K562 (cell line): ENCODE data around the gene NKG7. TPM values are rescaled to one million over a fixed set of nuclear protein-coding genes. Genes with fewer than 3 reads are reported as not detected.

ENCODE experiments used
- ATAC-seq: fragments of 200-7000 bp; cut with Tn5 transposase; 3 replicates; pipeline ENCODE4 v1.9.1; 2020; ENCODE audit warnings: moderate library complexity
- BruUV-seq: library from RNA; stranded (reverse); fragments of 400-500 nt; replicated peaks from 2 replicates; lab custom pipeline; 2021; lab: Mats Ljungman, UMichigan
- CTCF ChIA-PET: fragments of 300-600 bp; formaldehyde crosslinking; extraction: SDS; loops from one replicate; lab custom pipeline; 2021; ENCODE audit warnings: low intra/inter-chr PET ratio; lab: Yijun Ruan, JAX
- POLR2A ChIA-PET: fragments of 300-600, 350-650 bp; sonication (Branson Sonifier 250); formaldehyde crosslinking; extraction: SDS; loops from one replicate; lab custom pipeline; 2021; ENCODE audit warnings: antibody characterized with exemption, inconsistent platforms; lab: Yijun Ruan, JAX
- DNase-seq, 4 experiments: peaks; one replicate each; pipeline versions ENCODE4 v3.0.0 to v3.0.0-alpha.2; 2011 to 2018; ENCODE audit warnings: low spot score in 3 of 4, mixed read lengths in 3 of 4; ENCODE audit errors: extremely low read depth in 1 of 4
- FAIRE-seq: peaks from 2 replicates; lab custom pipeline; 2011; peaks lifted over from hg19 to GRCh38; lab: Jason Lieb, UNC
- H2AFZ ChIP-seq: 2 replicates; pipeline ENCODE4 v1.6.0; 2011; ENCODE audit warnings: low read depth, low read length, control low read depth, inconsistent platforms
- H3K27ac ChIP-seq: fragments of 200-600 bp; 3 replicates; pipeline ENCODE4 v1.8.0; 2011; ENCODE audit warnings: low read depth, mild to moderate bottlenecking, control low read depth, inconsistent platforms, low read length, moderate library complexity, mixed read lengths; ENCODE audit errors: extremely low read depth
- H3K27me3 ChIP-seq, 2 experiments: fragments of 300-600 bp in 1 of 2; 2 replicates in 1 of 2; 3 replicates in 1 of 2; pipeline versions ENCODE4 v1.6.0 to v1.8.0; 2011; ENCODE audit warnings: inconsistent platforms in 2 of 2, low read length in 2 of 2, mild to moderate bottlenecking in 1 of 2, mixed read lengths in 1 of 2, moderate library complexity in 1 of 2; ENCODE audit not compliant: control insufficient read depth in 2 of 2, insufficient read depth in 2 of 2
- H3K36me3 ChIP-seq: fragments of 300-600 bp; 3 replicates; pipeline ENCODE4 v1.8.0; 2011; ENCODE audit warnings: mild to moderate bottlenecking, low read length, inconsistent platforms; ENCODE audit not compliant: control insufficient read depth, insufficient read depth
- H3K4me1 ChIP-seq, 2 experiments: fragments of 200-600 bp in 1 of 2; replicated peaks in 1 of 2; 2 replicates in 1 of 2; 3 replicates in 1 of 2; pipeline versions ENCODE4 v1.5.1 to v1.8.0; 2011; ENCODE audit warnings: inconsistent platforms in 2 of 2, low read length in 2 of 2, mild to moderate bottlenecking in 1 of 2, mixed read lengths in 1 of 2, moderate library complexity in 1 of 2; ENCODE audit not compliant: control insufficient read depth in 2 of 2, insufficient read depth in 2 of 2
- H3K4me2 ChIP-seq: 2 replicates; pipeline ENCODE4 v1.6.1; 2011; ENCODE audit warnings: low read length, control low read depth, inconsistent platforms, mixed read lengths; ENCODE audit not compliant: insufficient read depth
- H3K4me3 ChIP-seq: fragments of 200-600 bp; sonication (generic), shearing (Covaris generic); 2 replicates; pipeline ENCODE4 v1.5.1; 2016; ENCODE audit warnings: control low read depth, inconsistent platforms
- H3K79me2 ChIP-seq: fragments of 200-600 bp; 3 replicates; pipeline ENCODE4 v1.8.0; 2011; ENCODE audit warnings: low read length, inconsistent platforms; ENCODE audit not compliant: control insufficient read depth, insufficient read depth
- H3K9ac ChIP-seq, 2 experiments: 2 replicates each; pipeline versions ENCODE4 v1.6.0 to v1.6.1; 2011; ENCODE audit warnings: low read depth in 2 of 2, low read length in 2 of 2, control low read depth in 1 of 2, inconsistent platforms in 1 of 2, mild to moderate bottlenecking in 1 of 2, mixed read lengths in 1 of 2; ENCODE audit not compliant: insufficient read depth in 1 of 2
- H3K9me1 ChIP-seq: one replicate; pipeline ENCODE4 v1.6.0; 2011; ENCODE audit warnings: inconsistent platforms, mild to moderate bottlenecking, low read length, moderate library complexity; ENCODE audit not compliant: control insufficient read depth, insufficient read depth
- H3K9me3 ChIP-seq: replicated peaks from 2 replicates; pipeline ENCODE4 v1.5.1; 2011; ENCODE audit warnings: low read depth, low read length, inconsistent platforms; ENCODE audit not compliant: control insufficient read depth, insufficient read depth
- H4K20me1 ChIP-seq: replicated peaks from 2 replicates; pipeline ENCODE4 v1.6.1; 2011; ENCODE audit warnings: low read length, inconsistent platforms, mixed read lengths; ENCODE audit not compliant: control insufficient read depth, insufficient read depth
- CEBPG ChIP-seq, 3 experiments: fragments of 200-800 bp in 1 of 3; sonication (Bioruptor generic) in 1 of 3; sonication (generic) in 1 of 3; formaldehyde crosslinking in 1 of 3; IDR thresholded peaks in 2 of 3; conservative IDR thresholded peaks in 1 of 3; 2 replicates each; pipeline versions ENCODE4 v1.6.1 to v1.8.0; 2016 to 2022; ENCODE audit warnings: missing compliant biosample characterization in 2 of 3, missing genetic modification characterization in 2 of 3, mild to moderate bottlenecking in 1 of 3, missing genetic modification reagents in 1 of 3
- FOS ChIP-seq: IDR thresholded peaks from 3 replicates; pipeline ENCODE4 v1.6.1; 2011; ENCODE audit not compliant: insufficient read length; ENCODE audit errors: extremely low read depth
- FOXA3 ChIP-seq, 2 experiments: fragments of 450-650 bp in 1 of 2; sonication (generic) in 1 of 2; formaldehyde crosslinking; IDR thresholded peaks in 1 of 2; conservative IDR thresholded peaks in 1 of 2; 2 replicates each; pipeline versions ENCODE4 v1.4.0 to v1.8.0; 2020 to 2022; ENCODE audit warnings: mild to moderate bottlenecking in 2 of 2, missing genetic modification reagents in 1 of 2
- HNRNPUL1 ChIP-seq: fragments of 200-400 bp; formaldehyde crosslinking; IDR thresholded peaks from 2 replicates; pipeline ENCODE4 v1.6.1; 2017; ENCODE audit warnings: low read length
- NFYB ChIP-seq: IDR thresholded peaks from 2 replicates; pipeline ENCODE4 v1.6.1; 2011; ENCODE audit warnings: mild to moderate bottlenecking, moderate library complexity; ENCODE audit not compliant: insufficient read length; ENCODE audit errors: extremely low read depth
- PKNOX1 ChIP-seq: fragments of 450-650 bp; IDR thresholded peaks from 2 replicates; pipeline ENCODE4 v1.6.1; 2016
- RAD51 ChIP-seq: fragments of 450-650 bp; IDR thresholded peaks from 2 replicates; pipeline ENCODE4 v1.7.1; 2016; ENCODE audit warnings: low read depth, mild to moderate bottlenecking, borderline replicate concordance
- USF1 ChIP-seq: sonication (generic); formaldehyde crosslinking; IDR thresholded peaks from 2 replicates; pipeline ENCODE4 v1.9.0; 2022; ENCODE audit warnings: mild to moderate bottlenecking, missing genetic modification reagents
- WGBS: fragments of 100-300 bp; shearing (Covaris generic); methylation state at CpG from one replicate; pipeline ENCODE4 v1.1.6; 2016; ENCODE audit warnings: low coverage, mixed read lengths; ENCODE audit not compliant: insufficient coverage; ENCODE audit errors: missing lambda C conversion rate; 5-methylcytosine and 5-hydroxymethylcytosine counted together
- in situ Hi-C: fragments of 300-500 bp; cut with MboI; formaldehyde crosslinking; loops from 4 replicates; pipeline ENCODE4 v1.15.0; 2018; ENCODE audit warnings: inconsistent platforms, mixed read lengths
- intact Hi-C: fragments of 100-400 bp; cut with micrococcal nuclease; formaldehyde crosslinking; loops from 2 replicates; pipeline ENCODE4 v1.14.2; 2022
- polyA plus RNA-seq, 8 experiments: library from polyadenylated mRNA; depleted of rRNA in 4 of 8; stranded (reverse) in 5 of 8; unstranded in 3 of 8; fragments of >200 nt; fragmentation: Nextera tagmentation in 2 of 8; fragmentation: Illumina TruSeq in 1 of 8; extraction: Ambion mirVana in 2 of 8; extraction: Trizol in 1 of 8; gene quantifications; 2 replicates each; pipeline versions ENCODE4 v1.2.1 to v1.2.3, GENCODE V29; 2011 to 2014; ENCODE audit warnings: inconsistent platforms in 1 of 8, missing spikeins in 1 of 8
- total RNA-seq, 7 experiments: library from RNA; depleted of rRNA in 6 of 7; stranded (reverse); fragments of >200 nt in 6 of 7; fragmentation: Illumina TruSeq in 2 of 7; extraction: Trizol in 2 of 7; gene quantifications; 2 replicates each; pipeline versions ENCODE4 v1.2.1 to v1.2.3, GENCODE V29; 2011 to 2021; ENCODE audit warnings: low replicate concordance in 1 of 7

Gene NKG7
- total and polyA plus RNA-seq, 9 of the 15 experiments (the other 6 are each of a cell fraction or from before 2014, with no cell fraction given), result 0.30 to 0.70 (median 0.51) TPM; not detected in 2

- Histone ChIP-seq H3K9ac (no peak overlapping the region), H4K20me1 (no peaks in the 10 kb centered on the region), H3K27me3 (no peaks in the 10 kb centered on the region), H2AFZ (no peak overlapping the region), H3K4me3 (no peak overlapping the region), H3K36me3 (no peaks in the 10 kb centered on the region), H3K4me2 (no peak overlapping the region), H3K9me3 (no peaks in the 10 kb centered on the region), H3K79me2 (no peaks in the 10 kb centered on the region), H3K9me1 (no peaks in the 10 kb centered on the region), H3K27ac (no peak overlapping the region), H3K4me1 (peaks cover 6 to 10% of the 10 kb centered on the region in 2 experiments; a peak in 3 of 5 replicates)
- POLR2A ChIA-PET, result interaction anchor here (0.7 to 1.1 kb wide), 2 partner anchors 10 to 25 kb away, joined by 3 to 4 read pairs; no protein-coding TSS in a partner anchor
- WGBS, result 63% methylated on average over 9 of the region's 13 CpGs
- intact Hi-C loops (no loop called here), in situ Hi-C loops (no loop called here)
- ATAC-seq, result peak; percentile 71
- peak; percentile 80 for FAIRE-seq
- TF ChIP-seq FOS (peak; percentile 33), RAD51 (peak; percentile 36; the same call in 1 of the 2 replicates), FOXA3 (CRISPR knock-in tag; conservative IDR thresholded peaks at IDR 0.05 in 1 of 2, IDR thresholded peaks at IDR 0.05 in 1 of 2) (no peak), CEBPG (CRISPR knock-in tag; IDR thresholded peaks at IDR 0.05) (peak; percentile 15; the same call in 1 of the 2 replicates), CEBPG (tag; conservative IDR thresholded peaks at IDR 0.05 in 1 of 2, IDR thresholded peaks at IDR 0.05 in 1 of 2) (no peak), USF1 (0 out of 2 replicates have a peak, but pooled peaks have one; percentile 31), NFYB (peak; percentile 48), PKNOX1 (peak; percentile 64), HNRNPUL1 (no peak)
- DNase-seq, result peak; percentile 49 to 84 (median 80)
- CTCF ChIA-PET, result interaction anchor here (0.7 kb wide), 1 partner anchor 484 kb away, joined by 4 read pairs; no protein-coding TSS in a partner anchor
- BruUV-seq, result no TSS peak
Measured at GRCh38 chr19:51333836-51334460, 38.5 kb downstream of the NKG7 start.
